ENCODE data around the gene MFSD6.

Gene MFSD6

DNA sequence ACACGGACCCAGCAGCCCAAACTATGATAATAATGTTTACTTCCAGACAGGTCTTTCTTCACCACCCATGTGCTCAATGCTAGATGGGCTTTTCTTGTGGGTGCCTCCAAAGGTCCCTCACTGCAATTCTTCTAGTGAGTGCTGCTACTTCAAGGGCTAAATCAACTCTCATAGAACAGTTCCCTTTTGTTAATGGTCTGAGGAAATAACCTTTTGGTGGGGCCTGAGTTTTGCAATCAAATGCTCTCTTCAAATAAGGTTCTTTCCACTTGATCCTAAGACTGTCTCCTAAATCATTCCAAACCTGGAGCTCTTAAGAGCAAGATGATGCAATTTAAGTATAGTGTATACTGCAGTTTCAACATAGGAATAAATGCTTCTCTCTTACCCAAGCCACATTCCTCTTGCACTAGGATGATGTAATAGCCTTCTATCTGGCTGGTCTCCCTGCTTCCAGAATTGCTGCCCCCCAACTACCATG lies 120.4 kb downstream of the MFSD6 start:
- no peak for DNase-seq (ENCODE audit: low read depth in 3 of 3, low spot score in 1 of 3)

DNA sequence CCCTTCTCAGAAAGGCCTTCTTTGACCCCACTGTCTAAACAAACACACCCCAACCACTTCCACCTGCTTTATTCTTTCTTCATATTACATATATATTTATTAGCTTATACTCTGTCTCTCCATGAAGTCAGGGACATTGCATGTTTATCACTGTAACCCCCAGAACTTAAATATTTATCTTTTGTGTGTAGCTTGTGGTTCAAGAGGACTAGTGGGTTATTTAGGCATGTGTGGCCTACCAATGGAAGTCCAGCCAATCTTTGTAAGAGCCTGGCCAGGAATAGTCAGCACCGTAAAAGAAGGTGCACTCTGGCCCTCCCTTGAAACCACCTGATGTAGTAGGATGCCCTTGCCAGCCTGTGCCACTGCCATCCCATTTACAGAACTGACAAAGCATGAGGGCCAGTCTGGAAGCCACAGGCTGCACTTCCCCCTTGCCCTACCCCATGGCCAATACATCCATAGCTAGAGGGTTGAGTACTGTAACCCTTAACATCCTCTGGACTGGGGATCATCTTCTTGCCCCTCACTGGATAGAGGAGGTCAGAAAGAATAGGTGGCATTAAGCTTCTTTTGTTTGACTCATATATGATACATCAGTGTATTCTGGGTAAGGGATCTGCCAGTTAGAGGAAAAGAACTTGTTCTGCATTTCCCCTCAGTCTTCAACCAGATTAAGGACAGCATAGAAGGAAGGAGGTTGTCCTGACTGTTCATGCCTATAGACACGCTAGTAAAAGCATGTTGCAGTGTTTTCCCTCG lies 121.5 kb downstream of the MFSD6 start:
- no peak for DNase-seq (ENCODE audit: low read depth in 3 of 3, low spot score in 1 of 3)

DNA sequence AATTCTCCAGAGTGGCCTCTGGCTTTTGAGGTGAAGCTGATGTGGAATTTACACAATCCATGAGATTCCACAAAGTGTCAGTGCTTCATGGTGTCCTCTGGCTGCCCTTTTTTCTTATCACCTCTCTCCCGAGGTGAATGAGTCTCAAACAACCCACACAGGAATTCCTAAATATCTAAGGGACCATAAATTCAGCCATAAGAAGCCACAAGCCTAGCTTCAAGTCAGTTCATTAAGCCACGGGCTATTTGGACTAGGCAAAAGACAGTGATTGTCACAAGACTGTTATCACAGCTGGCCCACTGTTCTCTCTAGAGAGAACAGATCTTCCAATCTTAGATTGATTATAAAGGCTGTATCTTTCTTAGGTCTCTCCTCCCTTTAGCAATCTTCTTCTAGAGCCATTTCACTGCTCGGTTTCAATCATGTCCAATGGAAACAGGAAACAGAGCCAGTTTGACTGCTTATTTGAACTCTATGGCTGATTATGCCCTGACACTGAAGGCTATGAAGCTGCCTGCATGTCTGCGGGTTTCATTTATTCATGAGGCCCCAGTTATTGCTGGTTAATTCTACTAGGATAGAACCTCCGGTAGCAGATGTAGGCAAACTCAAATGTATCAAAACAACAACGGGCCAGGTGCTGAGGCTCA lies 122.2 kb downstream of the MFSD6 start:
- no peak for DNase-seq (ENCODE audit: low read depth in 3 of 3, low spot score in 1 of 3)

GRCh38 chr2:190532581-190532980 lies 124.4 kb downstream of the MFSD6 start:
- no peak for DNase-seq (ENCODE audit: low read depth in 3 of 3, low spot score in 1 of 3)

- DNase-seq (ENCODE audit: low read depth in 3 of 3, low spot score in 1 of 3) = peak in 1 of 3 donors; percentile 29
These were observed 125.2 kb downstream of the MFSD6 start for GRCh38 chr2:190533175-190533967.

DNA sequence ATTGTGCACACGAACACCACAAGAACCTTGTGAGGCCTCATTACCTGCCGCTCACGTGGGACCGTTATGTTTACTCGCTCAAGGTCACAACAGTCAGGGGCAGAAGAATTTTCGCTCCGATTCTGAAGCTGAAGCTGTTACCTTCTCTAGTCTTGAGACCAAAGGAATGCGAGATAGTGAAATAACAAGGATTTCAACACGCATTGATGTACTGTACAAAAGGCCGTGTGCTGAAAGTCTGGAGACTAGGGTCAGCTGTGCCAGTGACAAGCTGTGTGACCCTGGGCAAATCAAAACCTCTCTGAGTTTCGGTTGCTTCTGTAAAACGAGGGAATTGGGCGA lies 125.8 kb downstream of the MFSD6 start:
- peak in 2 of 3 donors; percentile 17 to 29 for DNase-seq (ENCODE audit: low read depth in 3 of 3, low spot score in 1 of 3)

DNA sequence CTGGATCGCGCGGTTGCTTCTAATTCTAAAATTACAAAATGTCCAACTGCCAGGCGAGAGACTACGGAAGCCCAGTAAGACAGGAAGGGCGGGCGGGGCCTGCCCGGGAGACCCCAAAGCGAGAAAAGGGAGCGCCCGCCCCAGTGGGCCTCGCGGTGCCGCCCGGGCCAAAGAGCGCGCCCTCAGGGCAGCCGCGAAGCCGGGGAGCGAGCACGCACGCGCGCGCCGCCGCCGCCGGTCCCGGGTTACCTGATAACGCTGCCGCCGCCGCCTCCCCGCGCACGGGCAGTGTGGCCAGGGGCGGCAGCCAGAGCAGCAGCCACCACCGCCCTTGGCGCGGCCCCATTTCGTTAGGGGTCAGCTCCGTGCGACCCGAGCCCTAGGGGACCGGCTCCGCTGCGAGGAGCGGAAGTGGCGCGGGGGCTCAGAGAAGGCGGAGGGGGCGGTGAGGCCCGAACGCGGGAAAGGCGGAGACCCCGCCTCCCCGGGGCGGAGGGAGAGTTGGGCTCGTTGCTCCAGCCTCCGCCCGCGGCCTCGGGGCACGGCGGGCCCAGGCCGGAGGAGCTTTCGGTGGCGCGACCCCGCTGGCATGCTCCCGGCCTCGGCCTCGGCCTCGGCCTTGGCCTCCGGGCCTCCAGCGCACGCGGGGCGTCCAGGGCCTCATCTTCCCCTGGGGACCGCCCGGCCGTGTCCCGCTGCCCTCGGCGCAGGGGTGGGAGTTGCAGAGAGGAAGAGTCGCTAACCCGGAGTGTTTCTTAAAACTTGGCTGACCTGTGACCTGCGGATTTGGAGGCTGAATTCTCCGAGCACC lies 126.4 kb downstream of the MFSD6 start, which contains the start of gene NEMP2:
Gene NEMP2, minus strand, starts transcription at position 413 of the 811 bp plus-strand sequence. Its CDS starts 67 bp downstream, at position 346.
- DNase-seq (ENCODE audit: low read depth in 3 of 3, low spot score in 1 of 3) = peak; percentile 40 to 67 (median 53)

DNA sequence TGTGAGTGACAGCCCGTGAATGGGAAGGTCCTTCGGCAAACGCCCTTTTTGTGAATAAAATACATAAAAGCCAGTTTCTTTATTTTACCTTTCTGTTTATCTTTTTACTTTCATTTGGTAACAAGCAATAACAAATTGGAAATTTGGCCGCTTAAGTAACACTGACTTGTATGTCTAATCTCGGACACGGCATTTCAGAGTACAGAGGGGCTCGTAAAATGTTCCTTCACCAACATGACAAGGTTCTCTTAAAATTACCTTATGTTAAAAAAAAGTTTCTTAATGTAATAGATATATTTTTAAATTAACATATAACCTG lies 126.9 kb downstream of the MFSD6 start:
- no peak for DNase-seq (ENCODE audit: low read depth in 3 of 3, low spot score in 1 of 3)

- no peak for DNase-seq (ENCODE audit: low read depth in 3 of 3, low spot score in 1 of 3)
These were observed 127.4 kb downstream of the MFSD6 start for GRCh38 chr2:190535586-190535985.

DNA sequence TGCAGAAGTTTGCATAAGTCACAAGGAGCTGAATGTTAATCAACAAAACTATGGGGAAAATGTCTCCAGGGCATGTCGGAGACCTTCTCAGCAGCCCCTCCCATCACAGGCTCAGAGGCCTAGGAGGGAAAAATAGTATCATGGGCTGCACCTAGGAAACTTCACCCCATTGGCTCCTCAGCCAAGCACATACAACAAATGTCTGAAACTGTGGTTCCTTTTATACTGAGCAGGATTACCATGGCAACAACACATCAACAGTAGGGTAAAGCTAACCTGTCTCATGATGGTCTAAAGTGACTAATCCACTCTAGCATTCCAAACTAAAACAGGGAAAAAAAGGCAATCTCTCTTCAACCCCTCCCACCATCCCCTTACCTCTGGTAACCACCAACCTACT lies 129.6 kb downstream of the MFSD6 start:
- DNase-seq (ENCODE audit: low read depth in 3 of 3, low spot score in 1 of 3) = no peak

DNA sequence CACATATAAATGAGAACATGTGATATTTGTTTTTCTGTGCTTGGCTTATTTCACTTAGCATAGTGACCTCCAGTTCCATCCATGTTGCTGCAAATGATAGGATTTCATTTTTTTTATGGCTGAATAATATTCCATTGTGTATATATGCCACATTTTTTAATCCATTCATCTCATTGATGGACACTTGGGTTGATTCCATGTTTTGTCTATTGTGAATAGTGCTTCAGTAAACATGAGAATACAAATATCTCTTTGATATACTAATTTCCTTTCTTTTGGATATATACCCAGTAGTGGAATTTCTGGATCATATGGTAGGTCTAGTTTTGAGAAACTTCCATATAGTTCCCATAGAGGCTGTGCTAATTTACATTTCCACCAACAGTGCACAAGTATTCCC lies 130.0 kb downstream of the MFSD6 start:
- no peak for DNase-seq (ENCODE audit: low read depth in 3 of 3, low spot score in 1 of 3)

DNA sequence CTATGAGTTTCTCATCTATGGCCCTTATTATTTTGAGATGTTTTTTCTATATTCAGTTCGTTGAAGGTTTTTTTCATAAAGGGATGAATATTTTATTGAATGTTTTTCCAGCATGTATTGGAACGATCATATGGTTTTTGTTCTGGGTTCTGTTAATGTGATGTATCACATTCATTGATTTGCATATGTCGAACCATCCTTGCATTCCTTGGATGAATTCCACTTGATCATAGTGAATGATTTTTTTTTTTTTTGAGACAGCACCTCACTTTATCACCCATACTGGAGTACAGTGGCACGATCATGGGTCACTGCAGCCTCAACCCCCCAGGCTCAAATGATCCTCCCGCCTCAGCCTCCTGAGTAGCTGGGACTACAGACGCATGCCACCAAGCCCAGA lies 131.9 kb downstream of the MFSD6 start:
- no peak for DNase-seq (ENCODE audit: low read depth in 3 of 3, low spot score in 1 of 3)

- no peak for DNase-seq (ENCODE audit: low read depth in 3 of 3, low spot score in 1 of 3)
These were observed 136.9 kb downstream of the MFSD6 start for GRCh38 chr2:190545093-190545492.

DNA sequence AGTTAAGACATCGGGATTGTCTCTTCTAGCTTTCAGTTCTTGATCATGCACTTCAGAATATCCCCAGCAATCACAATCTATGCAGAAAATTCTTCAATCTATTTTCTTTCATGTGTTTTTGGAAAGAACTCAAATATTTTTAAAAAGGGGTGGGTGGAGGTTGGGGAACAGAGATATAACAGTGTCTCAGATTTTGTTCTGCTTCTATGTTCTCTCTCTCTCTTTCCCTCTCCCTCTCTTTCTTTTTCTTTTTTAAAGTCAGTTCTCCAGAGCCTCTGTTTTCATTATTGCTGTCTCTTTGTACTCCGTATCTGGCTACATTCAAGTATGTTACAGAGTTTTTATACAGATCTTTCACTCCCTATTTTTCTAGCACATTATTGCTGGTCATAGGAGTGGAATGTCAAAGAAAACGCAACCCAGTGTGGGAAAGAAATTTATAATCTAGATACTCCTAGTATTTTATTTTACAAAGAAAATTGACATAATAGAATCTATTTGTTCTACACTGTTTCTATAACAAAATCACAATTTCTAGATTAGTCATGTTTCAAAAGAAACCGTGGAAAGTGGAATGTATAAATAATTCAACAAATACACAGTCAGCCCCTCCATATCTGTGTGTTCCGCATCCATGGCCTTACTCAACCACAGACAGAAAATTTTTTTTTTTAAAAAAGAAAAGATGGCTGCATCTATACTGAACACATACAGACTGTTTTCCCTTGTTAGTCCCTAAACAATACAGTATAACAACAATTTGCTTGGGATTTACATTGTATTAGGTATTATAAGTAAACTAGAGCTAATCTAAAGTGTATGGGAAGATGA lies 137.6 kb downstream of the MFSD6 start:
- no peak for DNase-seq (ENCODE audit: low read depth in 3 of 3, low spot score in 1 of 3)

- DNase-seq (ENCODE audit: low read depth in 3 of 3, low spot score in 1 of 3) = no peak
These were observed 138.6 kb downstream of the MFSD6 start for GRCh38 chr2:190546734-190547133.

DNA sequence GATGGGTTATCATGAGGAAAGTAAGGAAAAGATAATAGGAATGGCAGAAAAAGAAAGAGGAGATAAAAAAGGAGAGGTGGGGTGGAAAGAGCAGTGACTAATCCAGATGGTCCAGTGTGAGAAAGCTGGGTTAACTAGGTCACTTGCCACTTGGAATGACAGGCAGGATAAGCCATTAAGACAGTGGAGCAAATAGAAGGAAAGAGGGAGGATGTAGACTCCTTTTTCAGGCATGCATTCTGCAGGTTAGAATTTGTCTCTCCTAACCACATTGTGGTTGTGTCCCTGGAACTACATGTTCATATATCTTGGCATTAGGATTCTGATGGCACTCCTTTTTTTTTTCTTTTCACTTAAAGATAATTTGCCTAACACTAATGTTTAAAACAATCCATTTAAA lies 139.7 kb downstream of the MFSD6 start:
- DNase-seq (ENCODE audit: low read depth in 3 of 3, low spot score in 1 of 3) = no peak

DNA sequence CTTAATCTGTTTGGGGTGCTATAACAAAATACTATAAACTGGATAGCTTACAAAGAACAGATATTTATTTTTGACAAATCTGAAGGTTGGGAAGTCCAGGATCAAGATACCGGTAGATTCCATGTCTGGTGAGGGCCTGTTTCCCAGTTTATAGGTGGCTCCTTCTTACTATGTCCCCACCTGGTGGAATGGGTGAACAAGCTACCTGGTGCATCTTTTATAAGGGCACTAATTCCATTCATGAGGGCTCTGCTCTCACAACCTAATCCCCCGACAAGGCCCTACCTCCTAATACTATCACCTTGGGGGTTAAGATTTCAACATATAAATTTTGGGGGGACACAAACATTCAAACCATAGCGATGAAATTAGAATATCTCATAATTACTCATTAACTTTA lies 142.0 kb downstream of the MFSD6 start:
- no peak for DNase-seq (ENCODE audit: low read depth in 3 of 3, low spot score in 1 of 3)

All from stimulated activated CD4-positive, alpha-beta T cell treated with anti-CD3 and anti-CD28 coated beads, TNF-alpha, amount 100 ng/mL, for 1 hour (primary cell).